HUDEP-2 (cell line): ENCODE results near the gene CDK16.

ENCODE experiments used
- DNase-seq, 76 experiments: peaks; one replicate each; lab custom pipeline; 2025; ENCODE audit not compliant: unreplicated experiment in 76 of 76; lab: John Stamatoyannopoulos, UW

The CDK16 gene

GRCh38 chrX:47184486-47184885 lies 34.0 kb upstream of the CDK16 start:
- no peak for DNase-seq

- DNase-seq = no peak
These were observed 33.2 kb upstream of the CDK16 start for GRCh38 chrX:47185241-47185640.

GRCh38 chrX:47186096-47186740 lies 32.3 kb upstream of the CDK16 start:
- DNase-seq = no peak

- DNase-seq = no peak
These were observed 31.3 kb upstream of the CDK16 start for GRCh38 chrX:47187106-47187677.

- DNase-seq = no peak
These were observed 28.6 kb upstream of the CDK16 start for GRCh38 chrX:47189906-47190305.

- DNase-seq = peak in 75 of 76 experiments; percentile 18 to 90 (median 77)
These were observed 27.8 kb upstream of the CDK16 start for GRCh38 chrX:47190445-47191269.

GRCh38 chrX:47191331-47191730 lies 27.1 kb upstream of the CDK16 start:
- DNase-seq = peak in 4 of 76 experiments; percentile 2 to 8 (median 4)

GRCh38 chrX:47191806-47192401 lies 26.6 kb upstream of the CDK16 start:
- peak in 1 of 76 experiments; percentile 12 for DNase-seq

GRCh38 chrX:47193475-47194193 lies 24.8 kb upstream of the CDK16 start, which contains the start of gene UBA1:
UBA1 (plus strand) TSS chrX:47193829; CDS start chrX:47198803, 4,974 bp downstream.
- peak in 73 of 76 experiments; percentile 11 to 90 (median 81) for DNase-seq

- DNase-seq = peak in 1 of 76 experiments; percentile 25
These were observed 24.2 kb upstream of the CDK16 start for GRCh38 chrX:47194194-47194787.

GRCh38 chrX:47196098-47196497 lies 22.4 kb upstream of the CDK16 start:
- DNase-seq = no peak

- no peak for DNase-seq
These were observed 21.0 kb upstream of the CDK16 start for GRCh38 chrX:47197526-47197925.

- DNase-seq = no peak
These were observed 20.3 kb upstream of the CDK16 start for GRCh38 chrX:47198026-47198686.

GRCh38 chrX:47198687-47199080 lies 19.8 kb upstream of the CDK16 start:
- no peak for DNase-seq

GRCh38 chrX:47199286-47199685 lies 19.2 kb upstream of the CDK16 start:
- no peak for DNase-seq

- no peak for DNase-seq
These were observed 17.9 kb upstream of the CDK16 start for GRCh38 chrX:47200385-47201150.

GRCh38 chrX:47201345-47201944 lies 17.0 kb upstream of the CDK16 start:
- no peak for DNase-seq

- no peak for DNase-seq
These were observed 16.2 kb upstream of the CDK16 start for GRCh38 chrX:47202316-47202715.
